22Rv1 (cell line): Measurements from ENCODE around the gene FAM124A.

Experiments used
- H3K27ac ChIP-seq: fragments of 450-650 bp; 2 replicates; pipeline ENCODE4 v1.5.1; 2017
- CTCF ChIP-seq: fragments of 450-650 bp; IDR thresholded peaks from 2 replicates; pipeline ENCODE4 v1.5.1; 2017; ENCODE audit warnings: mild to moderate bottlenecking
- ZFX ChIP-seq: fragments of 450-650 bp; IDR thresholded peaks from 2 replicates; pipeline ENCODE4 v1.6.1; 2017; ENCODE audit warnings: antibody characterized with exemption, borderline replicate concordance

The FAM124A gene

GRCh38 chr13:51206584-51206983 lies 15.6 kb upstream of the FAM124A start:
- no peak overlapping the region for H3K27ac ChIP-seq
- no peak for TF ChIP-seq CTCF
- no peak for TF ChIP-seq ZFX

GRCh38 chr13:51207881-51208280 lies 14.3 kb upstream of the FAM124A start:
- TF ChIP-seq ZFX = no peak
- TF ChIP-seq CTCF = no peak
- no peak overlapping the region for H3K27ac ChIP-seq

DNA sequence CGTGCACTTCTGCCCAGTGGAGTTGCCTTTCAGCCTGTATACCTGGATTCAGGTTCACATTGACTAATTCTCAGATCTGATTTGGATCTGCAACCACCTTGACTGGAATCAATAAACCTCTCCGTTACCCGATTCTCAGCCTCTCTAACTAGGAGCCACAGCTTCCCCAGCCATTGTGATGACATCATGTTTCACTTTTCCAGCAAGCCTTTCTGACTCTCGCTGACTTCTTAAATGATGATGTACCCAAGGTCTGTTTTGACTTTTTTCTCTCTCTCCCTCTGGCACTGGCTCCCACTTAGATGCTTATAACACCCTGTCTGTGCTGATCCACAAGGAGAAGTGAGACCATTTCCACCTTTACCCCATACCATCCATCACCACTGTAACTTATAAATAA lies 13.5 kb upstream of the FAM124A start:
- no peak for TF ChIP-seq CTCF
- TF ChIP-seq ZFX = no peak

DNA sequence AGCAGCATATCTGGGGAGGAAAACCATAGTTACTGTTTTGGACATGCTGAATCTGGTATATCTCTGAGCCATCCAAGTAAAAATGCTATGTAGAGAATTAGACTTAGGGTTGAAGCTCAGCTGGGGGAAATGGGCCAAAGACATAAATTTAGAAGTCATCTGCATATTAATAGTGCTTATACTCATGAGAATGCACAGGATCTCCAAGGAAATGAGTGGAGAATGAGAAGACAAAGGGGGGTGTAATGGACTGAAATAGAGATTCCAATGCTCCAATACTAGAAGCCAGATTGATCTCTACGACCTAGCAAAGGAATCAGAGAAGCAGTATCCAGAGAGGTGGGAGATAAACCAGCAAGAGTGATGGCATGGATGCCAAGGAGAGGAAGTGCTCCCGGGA lies 10.3 kb upstream of the FAM124A start:
- no peak overlapping the region for H3K27ac ChIP-seq
- TF ChIP-seq CTCF = no peak
- TF ChIP-seq ZFX = no peak

More for the DNA sequence above, 13.5 kb upstream of the FAM124A start:
- H3K27ac ChIP-seq = no peak overlapping the region

DNA sequence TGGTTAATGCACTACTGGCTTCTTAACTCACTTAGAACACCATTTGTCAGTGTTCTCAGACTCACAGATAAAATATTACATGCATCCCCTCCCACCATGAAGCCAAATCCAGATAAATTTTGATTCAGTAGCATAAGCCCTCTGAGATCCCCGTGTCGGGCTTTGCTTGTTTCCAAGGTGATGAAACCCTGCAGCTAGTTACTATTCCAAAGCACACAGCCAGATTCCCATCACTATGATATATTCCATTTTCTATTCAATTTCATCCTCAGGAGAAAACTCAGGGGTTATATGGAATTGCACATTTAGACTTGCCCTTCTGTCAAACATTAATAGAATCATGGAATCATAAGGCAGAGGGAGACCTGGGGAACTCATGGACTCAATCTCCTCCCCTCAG lies 9.4 kb upstream of the FAM124A start:
- no peak overlapping the region for H3K27ac ChIP-seq
- TF ChIP-seq CTCF (no peak), ZFX (no peak)

DNA sequence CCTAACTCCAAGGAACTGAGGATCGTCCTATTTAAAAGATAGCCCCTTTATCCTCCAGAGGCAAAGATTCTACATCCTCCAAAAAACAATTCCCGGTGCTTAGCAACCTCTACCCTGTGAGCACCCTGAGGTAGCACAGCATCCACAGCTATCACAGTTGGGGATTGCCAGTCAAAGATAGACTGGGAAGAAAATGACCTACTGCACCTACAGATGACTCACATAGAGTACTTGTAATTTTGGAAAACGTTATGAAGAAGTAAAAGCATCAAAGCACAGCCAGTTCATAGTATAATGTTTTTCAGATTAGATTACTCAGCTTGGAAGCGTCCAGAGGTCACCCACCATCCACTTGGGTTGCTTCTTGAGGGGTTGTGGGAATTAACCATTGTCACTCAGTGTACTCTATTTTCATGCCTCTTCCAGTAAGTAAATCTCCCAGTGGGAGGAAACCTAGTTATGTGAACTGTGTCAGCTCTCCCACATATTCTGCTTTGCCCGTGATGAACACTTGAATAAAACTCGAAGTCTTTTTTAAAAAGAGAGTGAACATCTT lies 8.9 kb upstream of the FAM124A start:
- H3K27ac ChIP-seq = no peak overlapping the region
- TF ChIP-seq ZFX = no peak
- TF ChIP-seq CTCF = no peak

DNA sequence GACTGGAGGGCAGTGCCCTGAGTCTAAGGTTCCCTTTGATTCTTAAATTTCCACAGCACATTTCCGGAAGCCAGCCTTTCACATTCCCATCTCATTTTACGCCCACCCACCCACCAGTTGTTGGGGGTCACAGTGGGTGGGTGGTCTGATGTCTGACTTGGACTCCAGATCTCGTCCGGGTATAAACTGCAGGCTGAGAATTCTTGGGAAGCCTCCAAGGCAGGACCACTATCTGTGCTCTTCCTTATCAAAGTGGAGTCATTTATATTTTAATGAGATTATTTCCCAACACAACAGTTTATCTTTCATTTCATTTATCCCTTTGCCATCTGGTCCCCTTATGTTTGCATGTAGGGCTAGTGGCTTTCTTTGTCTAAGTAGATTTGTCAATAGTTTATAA lies 3.6 kb upstream of the FAM124A start:
- no peak overlapping the region for H3K27ac ChIP-seq
- no peak for TF ChIP-seq CTCF
